Panc1 (cell line): ENCODE data around the gene COG8. TPM values are rescaled to one million over a fixed set of nuclear protein-coding genes. Genes with fewer than 3 reads are reported as not detected.

Source experiments
- ATAC-seq: fragments of 200-7000 bp; cut with Tn5 transposase; 2 replicates; pipeline ENCODE4 v1.9.1; 2020; ENCODE audit warnings: mild to moderate bottlenecking, moderate library complexity
- BruUV-seq: library from RNA; stranded (reverse); fragments of 400-500 nt; replicated peaks from 2 replicates; lab custom pipeline; 2021; lab: Mats Ljungman, UMichigan
- CTCF ChIA-PET: fragments of 300-600 bp; sonication (Branson Sonifier 250); formaldehyde crosslinking; loops from one replicate; lab custom pipeline; 2022; ENCODE audit warnings: antibody characterized with exemption; lab: Charles Lee
- POLR2A ChIA-PET: fragments of 300-600 bp; sonication (Branson Sonifier 250); formaldehyde crosslinking; loops from one replicate; lab custom pipeline; 2022; ENCODE audit warnings: antibody characterized with exemption; lab: Charles Lee
- DNase-seq: peaks from one replicate; pipeline ENCODE4 v3.0.0-alpha.2; 2010; ENCODE audit warnings: low read depth, low spot score
- H3K27ac ChIP-seq: 2 replicates; pipeline ENCODE4 v1.5.1; 2011; ENCODE audit warnings: mild to moderate bottlenecking, low read length, inconsistent platforms
- H3K27me3 ChIP-seq: fragments of 200-500 bp; sonication (Bioruptor generic); 2 replicates; pipeline ENCODE4 v1.6.0; 2014; ENCODE audit warnings: low read length, inconsistent platforms; ENCODE audit not compliant: control insufficient read depth, insufficient read depth
- H3K36me3 ChIP-seq: fragments of 200-500 bp; sonication (Bioruptor generic); 2 replicates; pipeline ENCODE4 v1.5.1; 2014; ENCODE audit warnings: inconsistent platforms, mild to moderate bottlenecking, low read length, moderate library complexity; ENCODE audit not compliant: control insufficient read depth, insufficient read depth
- H3K4me1 ChIP-seq: 2 replicates; pipeline ENCODE4 v1.5.1; 2011; ENCODE audit warnings: inconsistent platforms, mild to moderate bottlenecking, low read length, moderate library complexity; ENCODE audit not compliant: control insufficient read depth, insufficient read depth
- H3K4me3 ChIP-seq, 2 experiments: 2 replicates each; pipeline ENCODE4 v1.5.1; 2011 to 2012; ENCODE audit warnings: low read depth in 2 of 2, low read length in 2 of 2, mild to moderate bottlenecking in 2 of 2, inconsistent platforms in 1 of 2, moderate library complexity in 1 of 2
- H3K9me3 ChIP-seq: fragments of 200-500 bp; sonication (Bioruptor generic); 2 replicates; pipeline ENCODE4 v1.5.1; 2014; ENCODE audit warnings: low read depth, mild to moderate bottlenecking, inconsistent platforms, low read length, moderate library complexity; ENCODE audit not compliant: control insufficient read depth, insufficient read depth
- CTCF ChIP-seq: fragments of 450-650 bp; IDR thresholded peaks from 2 replicates; pipeline ENCODE4 v1.5.1; 2017; ENCODE audit warnings: mild to moderate bottlenecking
- POLR2AphosphoS5 ChIP-seq: IDR thresholded peaks from 2 replicates; pipeline ENCODE4 v1.6.1; 2012; ENCODE audit warnings: mild to moderate bottlenecking, low read depth, low read length, moderate library complexity
- REST ChIP-seq, 2 experiments: IDR thresholded peaks; 2 replicates each; pipeline ENCODE4 v1.6.1; 2011 to 2012; ENCODE audit warnings: low read depth in 2 of 2, control low read depth in 1 of 2, low read length in 1 of 2, mild to moderate bottlenecking in 1 of 2, moderate library complexity in 1 of 2; ENCODE audit not compliant: insufficient read depth in 1 of 2
- SIN3A ChIP-seq: IDR thresholded peaks from 2 replicates; pipeline ENCODE4 v1.6.1; 2012; ENCODE audit warnings: low read depth, mild to moderate bottlenecking, low read length, moderate library complexity, borderline replicate concordance; ENCODE audit not compliant: insufficient read depth
- TCF7L2 ChIP-seq: IDR thresholded peaks from 2 replicates; pipeline ENCODE4 v1.6.1; 2011; ENCODE audit warnings: mild to moderate bottlenecking, low read depth, low read length, inconsistent platforms
- in situ Hi-C: cut with HindIII; loops from 2 replicates; pipeline ENCODE4 v1.10.0; 2016; ENCODE audit warnings: low sequenced_read_pairs, low pct_unique_long_range_greater_than_20kb
- intact Hi-C: fragments of 100-400 bp; cut with micrococcal nuclease; formaldehyde crosslinking; loops from one replicate; pipeline ENCODE4 v1.10.0; 2022; ENCODE audit not compliant: unreplicated experiment
- total RNA-seq: library from RNA; stranded (reverse); gene quantifications from one replicate; pipeline ENCODE4 v1.2.1, GENCODE V29; 2021; ENCODE audit not compliant: unreplicated experiment

The COG8 gene
- total RNA-seq, 1 experiment from 2014 or later: 30.5 TPM

DNA sequence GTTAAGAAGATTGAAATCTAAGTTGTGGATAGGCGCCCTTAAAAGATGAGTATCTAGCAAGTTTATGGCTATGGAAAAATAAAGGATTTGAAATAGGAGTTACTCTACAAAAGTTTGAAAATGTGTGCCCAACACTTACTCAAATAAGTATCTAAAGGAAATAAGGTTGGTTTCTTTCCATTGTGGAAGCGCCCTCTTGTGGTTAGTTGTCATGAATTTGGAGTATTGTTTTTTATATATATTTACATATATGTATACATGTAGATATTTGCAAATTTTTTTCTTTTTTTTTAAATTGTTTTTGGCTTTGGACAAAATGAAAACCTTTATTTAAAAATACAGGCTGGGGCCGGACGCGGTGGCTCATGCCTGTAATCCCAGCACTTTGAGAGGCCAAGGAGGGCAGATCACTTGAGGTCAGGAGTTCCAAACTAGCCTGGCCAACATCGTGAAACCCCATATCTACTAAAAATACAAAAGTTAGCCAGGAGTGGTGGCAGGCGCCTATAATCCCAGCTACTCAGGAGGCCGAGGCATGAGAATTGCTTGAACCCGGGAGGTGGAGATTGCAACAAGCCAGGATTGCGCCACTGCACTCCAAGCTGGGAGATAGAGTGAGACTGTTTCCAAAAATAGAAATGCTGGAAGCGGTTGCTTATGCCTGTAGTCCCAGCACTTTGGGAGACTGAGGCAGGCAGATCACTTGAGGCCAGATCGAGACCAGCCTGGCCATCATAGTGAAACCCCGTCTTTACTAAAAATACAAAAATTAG is 52.2 kb downstream of the COG8 start:
- H3K27ac ChIP-seq: no peak overlapping the region
- H3K9me3 ChIP-seq: no peaks in the 10 kb centered on the region
- ATAC-seq (no peak), DNase-seq (peak; percentile 2)
- ChIA-PET CTCF (interaction anchor here (0.6 kb wide), 1 partner anchor 65 kb away, joined by 3 read pairs; no protein-coding TSS in a partner anchor), POLR2A (no interaction called here)
- no peaks in the 10 kb centered on the region for H3K4me1 ChIP-seq
- no peaks in the 10 kb centered on the region for H3K27me3 ChIP-seq
- intact Hi-C loops (loop anchor here (5.0 kb wide), 1 partner anchor 135 kb away; no protein-coding TSS in a partner anchor), in situ Hi-C loops (no loop called here)
- no TSS peak for BruUV-seq
- no peaks in the 10 kb centered on the region; the same call in 1 of the 2 replicates for H3K36me3 ChIP-seq
- H3K4me3 ChIP-seq: no peak overlapping the region
- TF ChIP-seq CTCF (peak; percentile 69), SIN3A (no peak)

GRCh38 chr16:69285240-69285639 is 54.1 kb downstream of the COG8 start:
- ATAC-seq (no peak), DNase-seq (no peak)
- no TSS peak for BruUV-seq
- H3K27me3 ChIP-seq: no peaks in the 10 kb centered on the region
- ChIA-PET POLR2A (interaction anchor here (0.6 kb wide), 1 partner anchor 185 kb away, joined by 3 read pairs; no protein-coding TSS in a partner anchor), CTCF (interaction anchor here (0.7 kb wide), 2 partner anchors 53 to 97 kb away, joined by 4 to 10 read pairs; no protein-coding TSS in a partner anchor)
- H3K36me3 ChIP-seq: no peaks in the 10 kb centered on the region; the same call in 1 of the 2 replicates
- no peaks in the 10 kb centered on the region for H3K4me1 ChIP-seq
- intact Hi-C loops (loop anchor here (5.0 kb wide), 1 partner anchor 133 kb away; no protein-coding TSS in a partner anchor), in situ Hi-C loops (no loop called here)
- no peak for TF ChIP-seq SIN3A
- no peak for TF ChIP-seq POLR2AphosphoS5
- no peak for TF ChIP-seq REST (IDR thresholded peaks at IDR 0.05; ENCODE audit: insufficient read depth in 1 of 2, low read depth in 2 of 2, low read length in 1 of 2)
- TF ChIP-seq CTCF: no peak
- TF ChIP-seq TCF7L2: no peak
- H3K27ac ChIP-seq: no peak overlapping the region
- no peak overlapping the region for H3K4me3 ChIP-seq
- no peaks in the 10 kb centered on the region for H3K9me3 ChIP-seq
